GM19240 (cell line): ENCODE data around the gene MS4A10.

ENCODE experiments used
- DNase-seq: peaks from one replicate; pipeline ENCODE4 v3.0.0; 2011; ENCODE audit warnings: low spot score; ENCODE audit not compliant: insufficient read length

The MS4A10 gene

DNA sequence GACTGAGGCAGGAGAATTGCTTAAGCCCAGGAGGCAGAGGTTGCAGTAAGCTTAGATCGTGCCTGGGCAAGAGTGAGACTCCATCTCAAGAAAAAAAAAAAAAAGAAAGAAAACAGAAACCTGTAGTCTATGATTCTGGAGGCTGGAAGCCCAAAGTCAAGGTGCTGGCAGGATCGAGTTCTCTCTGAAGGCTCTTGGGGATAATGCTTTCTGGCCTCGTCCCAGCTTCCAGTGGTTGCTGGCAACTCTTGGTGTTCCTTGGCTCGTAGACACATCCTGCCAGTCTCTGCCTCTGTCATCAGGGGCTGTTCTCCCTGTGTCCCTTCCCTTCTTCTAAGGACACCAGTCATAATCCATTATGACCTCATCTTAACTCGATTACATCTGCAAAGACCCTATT lies 40.0 kb downstream of the MS4A10 start:
- no peak for DNase-seq

GRCh38 chr11:60825790-60826189 lies 40.7 kb downstream of the MS4A10 start:
- DNase-seq = no peak

DNA sequence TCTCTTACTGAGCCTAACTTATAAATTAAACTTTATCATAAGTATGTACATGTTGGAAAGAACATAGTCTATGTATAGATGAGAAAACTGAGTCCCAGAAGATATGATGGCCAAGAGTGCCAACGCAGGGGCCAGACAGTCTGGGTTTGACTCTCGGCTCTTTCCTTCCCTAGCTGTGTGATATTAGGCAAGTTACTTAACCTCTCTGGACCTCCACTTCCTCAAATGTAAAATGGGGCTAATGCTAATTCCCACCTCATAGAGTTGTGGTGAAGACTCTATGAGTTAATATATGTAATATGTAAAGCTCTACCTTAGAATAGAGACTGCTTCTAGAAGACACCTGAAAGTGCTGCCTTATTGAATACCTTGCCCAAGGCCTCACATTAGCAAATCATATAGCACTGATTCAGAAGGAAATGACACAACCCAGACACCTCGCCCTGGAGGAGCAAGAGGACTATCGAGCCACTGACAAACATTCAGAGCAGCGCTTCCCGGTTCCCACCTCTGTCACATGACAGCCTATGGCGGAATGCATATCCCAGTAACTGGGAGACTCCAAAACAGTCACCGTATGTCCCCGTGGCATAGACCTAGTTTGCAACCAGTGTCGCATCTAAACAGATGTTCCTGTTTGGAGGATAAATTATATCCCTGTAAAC lies 45.5 kb downstream of the MS4A10 start:
- no peak for DNase-seq

DNA sequence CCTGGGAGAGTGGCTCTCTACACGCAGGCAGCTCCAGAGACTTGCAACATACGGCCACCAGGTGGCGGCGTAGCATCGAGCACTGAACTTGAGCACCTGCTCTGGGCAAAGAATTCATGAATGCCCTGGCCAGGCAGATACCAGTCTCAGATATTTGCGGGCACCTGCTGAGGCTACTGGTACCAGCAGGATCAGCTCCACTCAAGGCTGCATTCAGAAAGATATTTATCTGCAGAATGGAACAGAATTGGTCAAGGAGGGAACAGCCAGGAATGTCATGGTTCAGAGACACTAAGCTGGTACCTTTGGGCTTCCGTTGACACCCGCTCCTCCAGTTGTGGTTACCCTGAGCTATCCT lies 46.0 kb downstream of the MS4A10 start:
- peak; percentile 85 for DNase-seq

DNA sequence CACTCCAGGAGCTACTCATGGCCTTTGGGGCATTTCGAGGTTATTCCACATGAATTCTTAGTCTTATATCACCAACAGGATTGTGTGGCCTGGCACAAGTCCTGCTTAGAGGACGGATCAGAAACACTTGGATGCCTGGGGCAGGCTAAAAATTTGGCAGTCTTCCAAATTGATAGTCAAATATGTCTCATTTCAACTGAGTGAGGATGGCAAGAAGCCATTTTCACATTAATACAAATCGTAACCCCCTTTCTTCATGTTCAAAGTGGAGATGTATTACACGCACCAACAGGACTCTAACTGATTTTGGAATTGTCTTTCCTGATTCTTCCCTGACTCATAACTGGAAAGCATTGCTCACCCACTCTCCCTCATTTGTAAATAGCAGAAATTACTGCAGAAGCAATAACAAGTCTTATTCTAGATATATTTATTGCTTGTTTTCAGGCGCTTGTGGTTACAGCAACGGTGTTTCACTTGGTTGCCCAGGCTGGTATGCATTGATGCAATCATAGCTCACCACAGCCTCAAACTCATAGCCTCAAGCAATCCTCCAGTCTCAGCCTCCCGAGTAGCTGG lies 46.5 kb downstream of the MS4A10 start:
- DNase-seq = no peak

DNA sequence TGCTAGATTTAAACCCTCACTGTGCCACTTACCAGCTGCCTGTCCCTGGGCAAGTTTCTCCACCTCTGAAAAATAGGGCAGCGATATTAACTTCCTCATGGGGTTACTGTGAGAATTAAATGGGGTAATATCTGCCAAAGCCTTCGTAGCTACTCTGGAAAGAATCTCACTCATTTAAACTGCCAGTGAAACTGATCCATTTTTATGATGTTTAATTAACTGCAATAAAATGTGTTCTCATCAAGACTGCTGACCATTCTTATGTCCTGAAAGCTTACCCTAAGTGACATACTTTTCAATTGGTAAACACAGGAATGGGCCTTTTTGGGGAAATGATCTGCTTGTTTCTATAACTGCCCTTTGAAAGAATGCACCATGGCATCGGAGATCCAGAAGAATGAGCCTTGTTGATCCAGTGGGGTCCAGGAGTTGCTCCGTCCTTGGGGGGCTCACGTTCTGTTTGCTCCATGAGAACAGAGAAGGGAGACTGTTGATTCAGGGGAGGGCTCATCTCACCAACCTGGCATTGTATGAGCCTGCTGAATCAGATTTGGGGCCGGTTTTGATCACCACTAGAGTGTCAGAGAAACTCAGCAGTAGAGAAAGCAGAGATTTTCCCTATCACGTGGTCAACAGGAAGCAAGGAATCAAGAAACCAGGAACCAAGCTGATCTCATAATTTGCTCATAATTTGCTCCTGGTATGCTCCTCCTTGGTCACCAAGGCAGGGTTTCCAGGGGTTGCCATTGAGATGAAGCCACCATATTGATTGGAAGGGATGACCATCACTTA lies 49.8 kb downstream of the MS4A10 start:
- no peak for DNase-seq

DNA sequence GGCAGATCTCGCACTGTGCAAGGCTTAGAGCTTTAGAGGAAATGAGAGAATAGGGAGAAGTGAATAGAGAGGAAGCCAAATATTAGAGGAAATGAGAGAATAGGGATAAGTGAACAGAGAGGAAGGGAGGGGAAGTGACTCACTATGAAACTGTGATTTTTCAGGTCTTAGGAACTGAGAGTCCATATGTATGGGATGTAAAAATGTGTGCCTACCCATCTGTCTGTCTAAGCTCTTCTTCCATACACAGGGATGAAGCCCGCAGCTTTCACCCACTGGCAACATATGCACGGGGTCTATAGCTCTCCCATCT lies 50.4 kb downstream of the MS4A10 start:
- DNase-seq = no peak

DNA sequence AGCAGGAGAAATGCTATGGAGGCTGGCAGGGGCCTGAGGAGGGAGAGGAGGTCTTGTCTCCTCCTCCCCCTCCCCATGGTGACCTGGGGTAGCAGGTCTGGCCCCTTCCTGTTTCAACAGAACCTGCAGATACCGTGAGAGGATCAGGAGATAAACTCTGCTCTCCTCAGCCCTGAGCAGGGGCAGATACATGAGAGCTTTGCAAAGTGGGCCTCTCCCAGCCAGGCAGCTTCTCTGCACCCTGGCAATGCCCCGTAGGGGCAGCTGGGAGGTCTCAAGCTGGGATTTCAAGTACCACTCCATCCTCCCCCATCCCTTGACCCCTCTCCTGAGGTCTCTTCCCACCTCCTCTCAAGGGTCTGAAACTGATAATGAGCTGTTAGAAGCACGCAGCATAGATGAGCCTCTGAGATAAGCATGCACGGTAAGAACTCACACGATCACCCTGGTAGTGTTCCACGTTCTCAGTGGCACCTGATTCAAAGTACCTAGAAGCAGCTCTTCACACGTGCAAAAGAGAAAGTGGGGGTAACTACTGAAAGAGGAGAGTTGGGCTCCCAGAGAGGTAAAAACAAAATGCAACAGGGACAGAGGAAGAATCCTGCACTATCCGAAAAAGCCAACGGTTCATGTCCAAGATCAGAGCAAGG lies 51.9 kb downstream of the MS4A10 start:
- no peak for DNase-seq

- no peak for DNase-seq
Observed at GRCh38 chr11:60838132-60838531, 53.0 kb downstream of the MS4A10 start.

GRCh38 chr11:60840470-60841430 lies 55.6 kb downstream of the MS4A10 start:
- no peak for DNase-seq

DNA sequence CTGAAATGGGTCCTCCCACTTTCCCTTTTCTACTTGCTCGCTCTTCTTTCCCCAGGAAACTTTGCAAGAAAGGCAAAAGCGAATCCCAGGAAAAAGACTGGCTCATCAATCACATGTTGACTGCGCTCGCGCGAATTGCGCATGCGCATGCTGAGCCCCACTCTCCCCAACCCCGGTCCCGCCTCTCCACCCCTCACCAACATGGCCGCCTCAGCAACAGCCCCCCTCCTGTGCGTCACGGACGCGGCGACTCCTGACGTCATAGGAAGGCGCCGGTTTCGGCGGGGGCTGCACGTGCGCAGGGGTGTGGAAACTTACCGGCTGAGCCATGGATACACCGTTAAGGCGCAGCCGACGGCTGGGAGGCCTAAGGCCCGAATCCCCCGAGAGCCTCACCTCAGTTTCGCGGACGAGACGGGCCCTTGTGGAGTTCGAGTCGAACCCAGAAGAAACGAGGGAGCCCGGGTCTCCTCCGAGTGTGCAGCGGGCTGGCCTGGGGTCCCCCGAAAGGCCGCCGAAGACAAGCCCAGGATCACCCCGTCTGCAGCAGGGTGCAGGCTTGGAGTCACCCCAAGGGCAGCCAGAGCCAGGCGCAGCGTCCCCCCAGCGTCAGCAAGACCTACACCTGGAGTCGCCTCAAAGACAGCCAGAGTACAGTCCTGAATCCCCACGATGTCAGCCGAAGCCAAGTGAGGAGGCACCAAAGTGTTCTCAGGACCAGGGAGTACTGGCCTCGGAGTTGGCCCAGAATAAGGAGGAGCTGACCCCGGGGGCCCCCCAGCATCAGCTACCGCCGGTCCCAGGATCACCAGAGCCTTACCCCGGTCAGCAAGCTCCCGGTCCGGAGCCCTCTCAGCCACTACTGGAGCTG lies 56.9 kb downstream of the MS4A10 start, which contains the start of gene CCDC86:
TSS of gene CCDC86 (plus strand) at position 317 of the 871 bp plus-strand sequence. CDS start at position 329, 12 bp downstream.
- DNase-seq = peak; percentile 99

GRCh38 chr11:60842668-60843600 lies 57.8 kb downstream of the MS4A10 start:
- no peak for DNase-seq

GRCh38 chr11:60844045-60844869 lies 59.1 kb downstream of the MS4A10 start:
- DNase-seq = no peak

DNA sequence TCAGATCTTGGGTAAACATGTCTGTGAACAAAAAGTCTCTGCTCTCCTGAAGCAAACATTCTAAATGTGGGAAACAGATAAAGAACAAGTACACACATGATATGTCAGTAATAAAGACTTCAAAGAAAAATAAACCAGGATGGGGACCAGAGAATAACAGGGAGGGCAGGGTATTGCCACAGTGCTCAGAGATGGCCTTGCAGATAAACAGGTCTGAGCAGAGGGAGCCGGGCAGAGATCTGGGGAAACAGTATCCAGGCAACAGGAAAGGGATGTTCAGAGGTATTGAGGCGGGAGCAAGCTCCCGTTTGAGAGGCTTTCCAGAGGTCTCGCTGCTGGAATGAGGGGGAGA lies 59.7 kb downstream of the MS4A10 start:
- DNase-seq = no peak

DNA sequence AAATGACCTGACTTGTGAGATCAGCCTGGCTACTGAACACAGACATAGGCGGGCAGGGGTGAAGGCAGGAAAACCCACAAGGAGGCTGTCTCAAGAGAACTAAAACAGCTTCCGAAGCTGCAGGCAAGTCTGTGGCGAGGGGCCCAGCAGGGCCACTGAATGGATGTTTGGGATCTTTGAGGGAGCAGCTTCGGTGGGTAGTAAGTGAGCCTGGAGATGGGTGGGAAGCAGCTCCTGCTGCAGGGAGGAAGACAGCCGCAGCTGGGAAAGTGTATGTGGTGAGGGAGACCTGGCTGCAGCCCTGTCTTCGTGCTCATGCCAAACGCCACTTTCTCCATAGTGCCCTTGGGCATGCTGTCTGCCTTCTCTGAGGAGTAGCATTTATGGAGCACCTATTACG lies 60.2 kb downstream of the MS4A10 start:
- no peak for DNase-seq

- DNase-seq = no peak
Observed at GRCh38 chr11:60847281-60847680, 62.1 kb downstream of the MS4A10 start.

DNA sequence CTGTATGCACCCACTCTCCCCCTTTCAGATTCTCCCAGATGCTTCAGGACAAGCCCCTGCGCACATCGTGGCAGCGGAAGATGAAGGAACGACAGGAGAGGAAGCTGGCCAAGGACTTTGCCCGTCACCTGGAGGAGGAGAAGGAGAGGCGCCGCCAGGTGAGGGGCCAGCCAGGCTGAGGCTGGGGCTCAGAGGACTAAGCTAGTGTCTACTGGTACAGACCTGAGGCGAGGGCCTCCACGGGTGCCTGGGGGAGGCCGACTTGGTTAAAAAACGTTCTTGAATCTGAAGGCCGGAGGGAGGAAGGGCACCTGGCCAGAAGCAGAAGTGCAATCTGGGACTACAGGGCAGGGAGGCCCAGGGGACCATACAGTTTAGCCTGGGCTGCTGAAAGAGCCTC lies 62.8 kb downstream of the MS4A10 start:
- no peak for DNase-seq

- DNase-seq = no peak
Observed at GRCh38 chr11:60848714-60849151, 63.6 kb downstream of the MS4A10 start.
